Activated CD8-positive, alpha-beta memory T cell treated with anti-CD3 and anti-CD28 coated beads for 4 hours (primary cell): ENCODE results near the gene FAM78B.

Experiments used
- DNase-seq, 2 donors: peaks; one replicate each; pipeline ENCODE4 v3.0.0-alpha.2; 2020; ENCODE audit warnings: low read depth in 2 of 2

FAM78B gene, protein sequence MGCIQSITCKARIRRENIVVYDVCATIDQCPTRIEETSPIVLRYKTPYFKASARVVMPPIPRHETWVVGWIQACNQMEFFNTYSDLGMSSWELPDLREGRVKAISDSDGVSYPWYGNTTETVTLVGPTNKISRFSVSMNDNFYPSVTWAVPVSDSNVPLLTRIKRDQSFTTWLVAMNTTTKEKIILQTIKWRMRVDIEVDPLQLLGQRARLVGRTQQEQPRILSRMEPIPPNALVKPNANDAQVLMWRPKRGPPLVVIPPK

DNA sequence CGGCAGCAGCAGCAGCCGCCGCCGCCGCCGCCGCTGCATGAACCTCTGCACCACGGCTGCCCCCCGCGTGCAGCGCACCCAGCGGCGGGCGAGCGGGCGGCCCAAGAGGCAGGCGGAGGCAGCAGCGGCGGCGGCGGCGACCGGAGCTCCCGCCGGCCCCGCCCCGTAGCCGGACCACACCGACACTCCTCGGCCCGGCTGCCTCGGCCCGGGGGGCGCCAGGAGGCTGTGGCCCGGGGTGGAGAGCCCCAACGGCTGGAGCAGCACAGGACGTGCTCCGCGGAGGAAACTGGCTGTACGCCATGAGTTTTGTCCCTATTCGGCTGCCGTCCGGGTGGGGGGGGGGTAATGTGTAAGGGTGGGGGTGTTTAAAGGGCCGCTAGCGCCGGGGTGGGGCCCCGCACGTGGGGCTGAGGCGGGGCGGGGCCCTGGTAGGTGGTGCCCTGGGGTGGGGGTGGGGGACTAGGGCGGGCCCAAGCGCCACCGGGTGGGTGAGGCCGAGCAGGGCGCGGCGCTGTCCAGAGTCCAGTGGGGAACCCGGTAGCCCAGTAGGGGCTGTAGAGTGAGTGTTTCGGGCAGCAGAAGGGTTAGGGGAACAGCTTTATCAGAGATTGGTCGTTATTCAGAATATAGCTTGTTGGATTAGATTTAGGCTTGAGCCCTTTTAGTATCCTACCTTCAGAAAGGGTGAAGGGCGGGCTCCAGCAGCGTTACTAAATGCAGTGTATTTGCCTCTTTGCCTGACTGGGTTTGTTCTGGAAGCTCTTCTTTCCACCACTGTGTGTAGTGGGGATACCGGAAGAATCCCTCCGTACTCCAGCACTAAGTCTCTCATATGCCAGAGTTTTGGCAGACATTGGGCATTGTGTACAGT lies at the start of gene FAM78B:
Gene FAM78B (minus strand): TSS at position 304 of the 874 bp plus-strand sequence. CDS start 753 bp downstream, outside the sequence.
- DNase-seq: peak; percentile 7 to 20

DNA sequence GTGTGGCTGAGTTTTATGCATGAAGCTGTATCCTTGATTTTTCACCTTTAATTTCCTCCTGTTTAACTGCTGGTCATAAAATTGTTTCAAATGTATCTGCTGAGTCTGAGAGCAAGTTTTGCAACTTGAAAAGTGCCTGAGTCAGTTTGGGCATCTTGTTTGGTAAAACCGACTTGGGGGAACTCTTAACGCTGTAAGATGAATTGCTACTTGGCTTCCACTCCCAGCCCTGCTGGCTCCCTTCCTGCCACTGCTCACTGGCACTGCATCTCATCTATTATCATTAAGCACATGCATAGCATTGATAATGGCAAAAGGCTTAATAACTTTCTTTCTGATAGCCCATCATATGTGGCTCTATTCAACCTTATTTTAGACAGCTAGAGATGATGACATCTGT lies 35.7 kb upstream of the FAM78B start:
- DNase-seq: no peak

DNA sequence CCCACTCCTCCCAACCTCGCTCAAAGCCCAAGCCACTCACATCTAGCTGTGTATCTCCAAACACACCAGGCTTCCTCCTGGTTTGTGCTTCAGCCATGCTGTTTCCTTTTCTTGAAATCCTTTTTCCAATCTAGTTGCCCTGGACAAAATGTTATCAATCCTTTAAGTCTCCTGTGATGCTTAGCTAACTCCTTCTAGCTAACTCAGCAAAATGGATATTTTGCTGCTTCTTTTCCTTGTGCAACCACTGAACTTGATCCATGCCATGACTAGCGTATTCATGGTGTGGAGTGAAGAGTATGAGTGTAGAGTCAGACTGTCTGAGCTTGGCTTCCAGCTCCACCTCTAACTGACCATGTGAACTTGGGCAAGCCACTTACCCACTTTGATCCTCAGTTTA lies 33.9 kb upstream of the FAM78B start:
- no peak for DNase-seq

DNA sequence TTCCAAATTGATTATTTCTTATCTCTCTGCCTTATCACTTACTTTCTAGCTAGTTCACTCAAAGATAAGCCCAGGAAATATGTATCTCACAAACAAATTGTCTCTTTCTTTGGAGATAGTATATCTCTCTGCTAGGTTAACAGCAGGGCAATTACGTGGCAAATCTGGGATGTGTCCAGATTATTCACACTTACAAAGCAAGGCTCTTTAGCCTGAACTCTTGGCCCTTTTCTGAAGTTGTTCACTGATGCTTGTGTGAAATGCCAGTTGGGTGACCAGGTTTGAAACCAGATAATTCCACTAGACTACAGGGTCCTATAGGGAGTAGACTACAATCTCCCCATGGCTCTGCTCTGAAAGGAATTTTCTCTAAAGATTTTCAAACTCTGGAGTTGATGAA lies 30.8 kb upstream of the FAM78B start:
- no peak for DNase-seq

DNA sequence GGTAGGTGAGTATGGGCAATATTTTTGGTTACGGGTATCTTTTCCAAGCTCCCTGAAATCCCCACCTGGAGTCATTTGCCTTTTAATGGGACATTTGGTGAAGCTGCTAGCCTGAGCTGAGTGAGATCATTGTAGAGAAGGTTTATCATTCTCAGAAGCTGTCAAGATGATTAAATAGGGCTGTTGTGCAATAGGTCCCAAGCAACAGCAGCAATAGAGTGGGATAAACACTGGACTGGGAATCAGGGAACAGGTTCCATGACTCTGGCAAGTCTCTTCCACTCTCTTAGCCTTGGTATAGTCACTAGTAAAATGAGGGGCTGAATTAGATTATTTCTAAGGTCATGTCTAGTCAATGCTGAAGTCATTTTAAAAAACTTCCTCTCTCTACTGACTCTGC lies 30.3 kb upstream of the FAM78B start:
- DNase-seq: no peak

DNA sequence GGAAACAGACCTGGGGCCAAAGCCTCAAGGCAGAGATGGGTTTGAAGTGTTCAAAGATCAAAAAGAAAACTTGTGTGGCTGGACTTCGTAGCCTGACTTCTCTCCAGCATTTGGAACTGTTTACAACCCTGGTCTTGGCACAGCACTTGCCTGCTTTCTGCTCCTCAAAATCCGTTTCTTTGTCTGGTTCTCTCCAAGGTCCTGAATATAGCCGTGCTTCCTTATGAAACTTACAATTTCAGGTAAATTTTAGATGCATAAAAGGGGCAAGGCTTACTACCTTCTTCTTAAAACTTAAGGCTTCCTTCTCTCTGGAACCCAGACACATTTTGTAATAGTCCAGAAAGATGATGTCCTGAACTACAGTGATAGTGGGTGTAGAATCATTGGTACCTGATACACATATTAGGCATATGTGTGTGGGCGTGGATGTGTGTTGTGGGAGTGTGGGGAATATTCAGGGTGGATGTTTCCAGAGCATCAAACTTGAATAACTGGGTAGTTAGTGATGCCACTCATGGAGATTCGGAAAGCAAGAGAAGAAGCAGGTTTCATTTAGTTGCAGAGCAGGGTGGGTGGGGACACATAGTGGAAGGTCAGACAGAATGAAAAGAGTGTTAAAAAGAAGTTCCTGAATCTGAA lies 26.4 kb upstream of the FAM78B start:
- DNase-seq: no peak

DNA sequence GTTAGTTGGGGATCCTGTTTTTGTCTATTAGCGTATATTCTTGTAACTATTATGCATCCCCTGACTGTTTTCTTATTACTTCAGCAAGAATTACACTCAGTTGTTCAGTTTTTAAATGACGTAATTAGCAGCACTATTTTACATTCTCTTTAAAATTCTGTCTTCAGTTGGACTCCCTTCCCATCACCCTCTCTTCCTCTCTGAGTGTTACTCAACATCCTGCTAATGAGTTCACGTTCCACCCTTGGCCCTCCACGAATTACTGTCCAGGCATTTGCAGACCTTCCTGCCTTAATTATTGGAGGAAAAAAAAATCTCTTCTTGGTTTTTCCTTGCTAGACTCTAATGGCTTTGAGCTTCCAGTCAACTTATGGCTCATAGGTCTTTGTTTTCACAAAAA lies 23.6 kb upstream of the FAM78B start:
- no peak for DNase-seq

DNA sequence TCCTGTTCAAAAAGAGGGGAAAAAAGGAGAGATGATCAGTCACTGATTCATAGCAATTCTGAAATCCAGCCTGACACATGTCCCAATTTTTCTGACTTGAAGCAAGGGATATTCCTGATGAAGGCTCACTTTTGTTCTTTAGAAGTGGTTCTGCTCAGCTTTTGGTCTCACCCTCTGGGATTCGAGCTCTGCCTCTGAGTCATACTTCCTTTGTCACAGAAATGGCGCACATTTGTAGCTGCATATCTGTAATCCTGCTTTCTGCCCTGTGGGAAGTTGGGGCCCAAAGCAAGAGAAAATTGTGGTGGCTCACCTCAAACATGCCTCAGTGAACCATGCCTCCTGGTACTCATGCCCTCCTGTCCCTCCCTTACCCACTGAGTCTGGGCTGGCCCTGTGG lies 22.3 kb upstream of the FAM78B start:
- DNase-seq: no peak

DNA sequence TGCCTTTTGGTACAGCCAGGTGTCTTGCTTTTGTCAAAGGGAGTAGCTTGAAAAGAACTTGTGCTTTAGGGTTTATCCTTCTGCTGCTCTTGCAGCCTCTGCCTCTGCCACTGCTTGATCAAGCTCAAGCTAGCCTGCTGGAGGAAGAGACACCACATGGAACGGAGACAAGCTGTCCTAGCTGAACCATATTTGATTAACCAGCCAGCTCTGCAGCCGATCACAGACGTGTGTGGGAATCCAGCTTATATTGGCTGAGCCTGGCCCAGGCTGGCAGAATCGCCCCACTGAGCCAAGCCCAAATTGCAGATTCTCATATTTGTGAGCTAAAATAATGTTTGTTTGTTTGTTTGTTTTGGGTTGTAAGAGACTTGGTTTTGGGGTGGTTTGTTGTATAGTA lies 18.7 kb upstream of the FAM78B start:
- DNase-seq: no peak

DNA sequence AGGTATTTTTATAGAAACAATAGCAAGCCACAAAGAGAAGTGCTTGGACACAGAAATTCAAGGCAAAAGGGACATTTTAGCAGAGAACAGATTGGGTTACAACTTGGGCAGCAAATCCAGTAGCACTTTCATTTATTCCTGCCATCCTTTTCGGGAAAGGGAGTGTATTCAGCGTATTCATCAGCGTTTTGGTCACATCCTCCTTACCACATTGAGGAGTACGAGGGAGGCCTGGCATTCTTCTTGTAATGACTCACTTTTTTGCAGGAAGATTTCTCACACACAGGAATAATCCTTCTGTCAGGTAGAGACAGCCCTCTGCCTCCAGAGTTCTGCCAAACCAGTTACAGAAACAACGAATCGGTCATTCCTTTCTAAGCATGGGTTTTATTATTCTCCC lies 18.1 kb upstream of the FAM78B start:
- no peak for DNase-seq

DNA sequence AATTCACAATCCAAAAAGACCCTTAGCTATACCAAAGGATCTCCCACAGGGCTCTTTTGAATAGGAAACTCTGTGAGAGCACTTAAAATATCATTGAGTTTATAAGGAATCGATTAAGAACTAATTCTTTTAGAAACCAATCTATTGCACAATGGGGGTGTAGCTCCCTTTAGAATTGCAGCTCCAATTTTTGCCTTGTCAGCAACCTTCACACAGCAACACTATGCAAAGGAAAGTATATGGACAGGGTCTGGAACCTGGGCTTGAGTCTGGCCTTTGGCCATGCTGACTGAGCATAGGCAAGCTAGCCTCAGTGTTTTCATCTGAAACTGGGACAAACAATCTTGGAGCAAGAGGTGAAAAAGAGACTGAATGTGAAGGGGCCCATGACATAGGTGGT lies 17.2 kb upstream of the FAM78B start:
- DNase-seq: no peak

DNA sequence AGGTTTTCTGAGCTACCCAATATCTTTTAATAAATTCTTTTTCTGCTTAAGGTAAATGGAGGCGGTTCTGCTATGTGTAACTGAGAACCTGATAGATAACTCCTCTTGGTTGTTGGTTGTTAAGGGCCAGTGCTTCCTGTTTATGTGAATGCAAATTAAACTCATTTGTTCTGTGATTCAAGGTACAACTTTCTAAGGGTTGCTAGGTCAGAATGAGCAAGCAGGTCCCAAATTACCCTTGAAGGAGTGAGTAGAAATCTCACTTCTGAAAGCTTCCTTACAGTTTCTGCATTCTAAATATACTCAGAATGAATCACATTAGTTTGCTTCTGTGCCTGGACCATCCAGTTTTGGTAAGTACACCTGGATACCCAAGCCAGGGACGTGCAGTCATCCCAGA lies 15.5 kb upstream of the FAM78B start:
- no peak for DNase-seq

DNA sequence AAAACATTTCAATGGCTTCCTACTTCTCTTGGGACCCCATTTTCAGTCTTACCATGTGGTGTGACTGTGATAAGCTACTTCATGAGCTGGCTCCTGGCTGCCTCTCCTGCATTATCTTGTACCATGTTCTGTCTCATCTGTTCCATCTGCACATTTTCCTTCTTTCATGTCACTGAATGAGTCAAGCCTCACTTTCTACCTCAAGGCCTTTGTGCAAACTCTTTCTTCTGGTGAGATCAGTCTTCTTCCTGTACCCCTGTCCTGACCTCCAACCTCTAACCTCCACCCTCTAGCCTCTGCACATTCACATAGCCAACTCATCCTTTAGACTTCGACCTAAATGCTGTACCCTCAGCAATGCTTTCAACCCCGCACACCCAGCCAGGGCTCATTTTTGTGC lies 9.6 kb upstream of the FAM78B start:
- DNase-seq: no peak

DNA sequence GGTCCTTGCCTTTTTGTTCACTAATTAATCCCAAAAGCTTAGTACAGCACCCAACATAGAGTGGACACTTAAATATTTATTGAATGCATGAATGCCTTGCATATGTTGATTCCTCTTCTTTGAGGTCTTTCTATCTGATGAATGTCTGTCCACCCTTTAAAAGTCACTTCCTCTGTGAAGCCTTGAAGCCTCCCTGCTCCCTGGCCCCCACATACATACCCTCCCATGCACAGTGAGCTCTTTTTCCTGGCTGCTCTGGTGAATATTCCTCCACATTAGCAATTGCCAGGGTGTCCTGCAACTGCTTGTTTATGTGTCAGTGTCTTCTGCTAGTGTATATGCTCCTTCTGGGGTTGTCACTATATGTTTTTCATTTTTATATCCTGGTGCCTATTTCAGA lies 8.2 kb upstream of the FAM78B start:
- DNase-seq: no peak

DNA sequence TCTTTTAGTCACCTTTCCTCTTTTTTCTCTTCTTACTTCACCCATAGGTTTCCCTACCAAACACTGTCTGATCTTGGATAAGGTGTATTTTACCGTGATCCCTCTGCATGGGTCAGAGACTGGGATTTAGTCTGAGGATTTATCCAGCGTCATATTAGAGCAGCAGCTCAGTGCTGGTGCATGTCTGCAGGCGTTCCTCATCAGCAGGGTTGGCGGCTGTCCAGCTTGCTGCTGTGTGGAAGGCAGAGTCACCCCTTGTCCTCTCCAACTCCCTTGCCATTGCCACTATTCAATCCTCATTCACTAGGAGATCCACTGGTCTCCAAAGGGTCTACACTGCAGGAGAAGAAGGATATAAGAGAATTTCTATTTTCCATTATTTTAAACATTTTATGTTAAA lies 7.3 kb upstream of the FAM78B start:
- DNase-seq: no peak

DNA sequence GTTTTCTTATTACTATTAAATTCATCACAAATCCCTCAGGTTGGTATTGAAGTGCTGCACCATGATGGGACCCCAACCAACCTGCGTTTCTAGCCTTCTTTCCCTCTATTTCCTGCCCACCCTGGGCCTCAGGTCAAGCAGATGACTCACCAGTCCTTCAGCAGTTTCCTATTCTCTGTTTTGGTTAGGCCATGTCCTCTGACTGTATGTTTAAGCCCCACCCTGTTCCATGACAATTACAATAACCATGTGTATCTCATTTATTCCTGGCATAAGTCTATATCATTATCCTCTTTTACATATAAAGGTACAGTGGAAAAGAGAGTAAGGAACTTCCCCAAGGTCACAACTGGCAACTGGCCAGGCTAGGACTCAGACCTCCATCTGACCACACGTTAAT lies 5.3 kb upstream of the FAM78B start:
- DNase-seq: no peak

DNA sequence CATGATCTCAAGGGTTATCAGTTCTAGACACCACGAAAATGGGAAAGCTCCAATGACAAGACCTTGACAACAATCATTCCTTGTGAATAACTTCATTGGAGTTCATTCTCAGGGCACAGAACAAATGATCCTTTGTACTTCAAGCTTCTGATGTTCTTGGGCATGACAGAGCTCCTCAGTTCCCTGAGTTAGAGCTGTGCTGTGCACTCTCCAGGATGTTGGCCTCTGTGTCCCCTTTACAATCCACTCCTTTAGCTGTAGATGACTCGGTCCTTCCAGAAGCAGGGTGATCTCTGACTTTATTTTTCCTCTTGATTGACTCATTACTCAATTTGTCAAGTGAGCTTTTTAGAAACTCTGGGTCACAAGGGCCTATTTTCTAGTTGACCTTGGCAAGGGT lies 3.9 kb upstream of the FAM78B start:
- no peak for DNase-seq

DNA sequence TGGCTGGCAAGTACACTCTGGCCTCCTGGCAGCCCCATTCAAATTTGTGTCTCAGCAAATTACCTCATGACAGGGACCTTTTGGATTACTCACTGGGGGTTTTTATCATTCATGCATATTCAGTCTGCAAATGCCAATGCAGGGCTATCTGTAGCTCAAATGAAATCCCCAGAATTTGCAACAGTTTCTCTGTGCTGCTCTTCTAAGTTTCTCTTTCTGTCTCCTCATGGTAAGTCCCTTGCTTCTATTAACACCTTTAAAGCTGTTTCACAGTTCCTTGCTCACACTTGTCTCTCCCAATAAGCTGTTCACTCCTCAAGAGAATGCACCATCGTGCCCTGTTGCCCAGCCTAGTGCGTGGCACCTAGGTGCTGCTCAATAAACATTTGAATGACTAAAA lies 3.3 kb upstream of the FAM78B start:
- no peak for DNase-seq

DNA sequence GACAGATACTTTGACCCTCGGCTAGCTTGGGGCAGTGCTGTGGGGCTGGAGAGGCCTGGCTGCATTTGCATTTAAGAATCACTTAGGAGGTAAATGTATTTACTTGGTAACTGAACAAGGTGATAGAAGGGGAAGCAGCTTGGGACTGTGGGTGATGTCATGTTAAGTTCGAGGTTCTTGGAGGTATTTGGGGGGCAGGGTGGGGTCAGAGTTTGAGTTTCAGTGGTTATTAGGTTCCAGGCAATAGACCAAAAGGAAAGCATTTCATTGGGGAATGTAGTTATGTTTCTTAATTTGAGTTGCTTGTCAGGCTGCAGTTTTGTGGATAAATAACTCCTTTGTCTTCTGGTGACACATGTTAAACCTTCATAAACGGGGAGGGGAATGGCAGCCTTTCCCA lies 2.4 kb upstream of the FAM78B start:
- no peak for DNase-seq

DNA sequence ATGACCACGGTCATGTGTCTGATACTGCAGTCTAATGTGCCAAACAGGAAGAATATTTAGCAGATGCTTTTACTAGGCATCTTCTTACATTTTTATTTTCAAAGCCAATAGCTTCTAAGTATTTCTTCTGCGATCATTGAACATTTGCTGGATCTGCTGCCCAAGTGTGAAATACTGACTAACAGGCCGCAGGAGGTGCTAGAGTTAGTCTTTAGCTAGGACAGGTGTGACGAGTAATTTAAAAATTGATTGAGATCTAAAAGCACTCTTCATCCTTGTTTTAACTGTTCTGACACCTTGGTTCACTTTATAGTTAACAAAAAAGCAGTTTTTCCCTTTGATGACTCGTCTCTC lies 748 bp upstream of the FAM78B start:
- no peak for DNase-seq

DNA sequence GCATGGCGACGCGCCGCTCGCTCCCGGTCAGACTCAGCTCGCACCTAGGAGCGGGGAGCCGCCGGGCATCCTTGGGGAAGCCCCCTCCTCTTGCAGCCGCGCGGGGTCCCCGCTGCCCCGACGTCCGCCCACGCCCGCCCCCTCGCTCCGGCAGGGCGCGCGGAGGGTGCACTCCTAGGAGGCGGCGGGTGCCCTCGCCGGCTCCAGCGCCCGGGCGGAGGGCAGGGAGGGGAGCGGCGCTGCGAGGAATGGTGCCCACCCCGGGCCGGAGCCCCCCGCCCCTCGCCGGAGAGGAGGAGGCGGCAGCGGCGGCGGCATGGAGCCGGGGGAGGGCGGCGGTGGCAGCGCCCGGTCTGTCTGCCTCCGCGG lies 488 bp downstream of the FAM78B start:
- DNase-seq: no peak

DNA sequence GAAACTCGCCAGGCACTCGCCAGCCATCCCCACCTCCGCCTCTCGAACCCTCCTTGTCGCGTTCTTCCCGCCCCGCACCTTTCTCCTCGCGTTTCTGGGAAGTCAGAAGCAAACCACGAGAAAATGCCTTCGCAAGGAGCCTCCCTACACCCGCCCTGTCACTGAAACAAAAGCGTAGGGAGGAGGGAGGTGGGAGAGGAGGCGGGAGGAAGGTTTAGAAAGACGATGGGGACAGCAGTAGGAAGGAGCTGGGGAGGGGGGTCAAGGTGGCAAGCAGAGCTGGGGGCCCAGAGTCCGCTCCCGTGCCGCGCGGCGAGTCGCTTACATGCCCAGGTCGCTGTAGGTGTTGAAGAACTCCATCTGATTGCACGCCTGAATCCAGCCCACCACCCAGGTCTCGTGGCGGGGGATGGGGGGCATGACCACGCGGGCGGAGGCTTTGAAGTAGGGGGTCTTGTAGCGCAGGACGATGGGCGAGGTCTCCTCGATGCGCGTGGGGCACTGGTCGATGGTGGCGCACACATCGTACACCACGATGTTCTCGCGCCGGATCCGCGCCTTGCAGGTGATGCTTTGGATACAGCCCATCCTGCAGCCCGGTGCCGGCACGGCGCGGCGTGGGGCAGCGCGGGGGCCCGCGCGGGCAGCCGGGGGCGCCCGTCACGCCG lies 1.0 kb downstream of the FAM78B start:
- DNase-seq: no peak
